ENCODE measurements around the gene TMOD1.

GRCh38 chr9:97534185-97534584 is 32.7 kb downstream of the TMOD1 start:
- no peak for TF ChIP-seq POLR2A (IDR thresholded peaks at IDR 0.05)
- TF ChIP-seq, protein P1, sequence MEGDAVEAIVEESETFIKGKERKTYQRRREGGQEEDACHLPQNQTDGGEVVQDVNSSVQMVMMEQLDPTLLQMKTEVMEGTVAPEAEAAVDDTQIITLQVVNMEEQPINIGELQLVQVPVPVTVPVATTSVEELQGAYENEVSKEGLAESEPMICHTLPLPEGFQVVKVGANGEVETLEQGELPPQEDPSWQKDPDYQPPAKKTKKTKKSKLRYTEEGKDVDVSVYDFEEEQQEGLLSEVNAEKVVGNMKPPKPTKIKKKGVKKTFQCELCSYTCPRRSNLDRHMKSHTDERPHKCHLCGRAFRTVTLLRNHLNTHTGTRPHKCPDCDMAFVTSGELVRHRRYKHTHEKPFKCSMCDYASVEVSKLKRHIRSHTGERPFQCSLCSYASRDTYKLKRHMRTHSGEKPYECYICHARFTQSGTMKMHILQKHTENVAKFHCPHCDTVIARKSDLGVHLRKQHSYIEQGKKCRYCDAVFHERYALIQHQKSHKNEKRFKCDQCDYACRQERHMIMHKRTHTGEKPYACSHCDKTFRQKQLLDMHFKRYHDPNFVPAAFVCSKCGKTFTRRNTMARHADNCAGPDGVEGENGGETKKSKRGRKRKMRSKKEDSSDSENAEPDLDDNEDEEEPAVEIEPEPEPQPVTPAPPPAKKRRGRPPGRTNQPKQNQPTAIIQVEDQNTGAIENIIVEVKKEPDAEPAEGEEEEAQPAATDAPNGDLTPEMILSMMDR (IDR thresholded peaks at IDR 0.05), result no peak
- no peak for TF ChIP-seq EP300 (IDR thresholded peaks at IDR 0.05)
